Activated naive CD8-positive, alpha-beta T cell treated with anti-CD3 and anti-CD28 coated beads, Interleukin-2, amount 50 U/mL, for 24 hours (primary cell): ENCODE results near the gene COL5A2.

Source experiments
- ATAC-seq: fragments of 150-1000 bp; cut with Tn5 transposase; one replicate; pipeline ENCODE4 v1.10.0; 2021
- DNase-seq: peaks from one replicate; pipeline ENCODE4 v3.0.0; 2021
- H3K27ac Mint-ChIP-seq: one replicate; pipeline ENCODE4 v1.8.0; 2021; ENCODE audit warnings: mild to moderate bottlenecking, mixed read lengths
- H3K27me3 Mint-ChIP-seq: one replicate; pipeline ENCODE4 v1.8.0; 2021; ENCODE audit warnings: mixed read lengths
- H3K36me3 Mint-ChIP-seq: one replicate; pipeline ENCODE4 v1.8.0; 2021; ENCODE audit warnings: low read depth, mixed read lengths
- H3K4me1 Mint-ChIP-seq: one replicate; pipeline ENCODE4 v1.8.0; 2021; ENCODE audit warnings: mixed read lengths
- H3K4me3 Mint-ChIP-seq: one replicate; pipeline ENCODE4 v1.8.0; 2021; ENCODE audit warnings: mild to moderate bottlenecking, moderate library complexity, mixed read lengths
- H3K9me3 Mint-ChIP-seq: one replicate; pipeline ENCODE4 v1.8.0; 2021; ENCODE audit warnings: mixed read lengths

COL5A2 gene

DNA sequence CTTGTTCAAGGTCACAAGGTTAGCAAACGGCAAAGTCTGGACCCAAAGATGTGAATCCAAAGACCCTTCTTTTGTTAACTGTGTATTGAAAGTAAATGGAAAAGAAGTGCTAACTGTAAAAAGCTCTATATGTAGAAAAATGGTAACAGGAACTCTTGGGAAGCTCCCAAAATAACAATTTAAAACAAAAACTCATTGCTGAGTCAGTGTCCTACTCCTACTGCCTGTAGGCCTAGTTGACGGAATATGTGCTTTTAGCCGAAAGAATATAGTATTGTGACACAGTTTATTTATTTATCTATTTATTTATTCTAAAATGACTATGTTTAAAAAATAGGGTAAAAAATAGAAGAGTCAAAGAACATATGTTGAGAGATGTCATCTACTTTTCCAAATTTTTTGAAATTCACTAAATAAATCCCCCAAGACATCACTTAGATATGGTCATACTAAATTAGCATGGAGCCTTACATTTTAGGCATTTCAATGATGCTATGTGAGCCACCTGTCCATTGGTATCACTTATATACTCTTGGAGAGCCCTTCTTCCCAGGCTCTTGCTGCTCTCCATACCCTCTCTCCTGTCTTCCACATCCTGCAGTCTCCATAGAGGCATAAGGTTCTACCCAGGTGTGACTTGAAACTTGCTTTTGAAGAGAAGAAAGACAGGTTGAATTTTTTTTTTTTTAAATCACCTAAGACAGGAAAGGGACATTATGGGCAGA is 13.7 kb downstream of the COL5A2 start:
- DNase-seq (no peak), ATAC-seq (no peak)
- H3K4me1 Mint-ChIP-seq, result no peaks in the 10 kb centered on the region
- no peaks in the 10 kb centered on the region for H3K9me3 Mint-ChIP-seq
- no peak overlapping the region for H3K27ac Mint-ChIP-seq
- no peak overlapping the region for H3K4me3 Mint-ChIP-seq
- peaks cover 1% of the 10 kb centered on the region for H3K36me3 Mint-ChIP-seq
- no peaks in the 10 kb centered on the region for H3K27me3 Mint-ChIP-seq

DNA sequence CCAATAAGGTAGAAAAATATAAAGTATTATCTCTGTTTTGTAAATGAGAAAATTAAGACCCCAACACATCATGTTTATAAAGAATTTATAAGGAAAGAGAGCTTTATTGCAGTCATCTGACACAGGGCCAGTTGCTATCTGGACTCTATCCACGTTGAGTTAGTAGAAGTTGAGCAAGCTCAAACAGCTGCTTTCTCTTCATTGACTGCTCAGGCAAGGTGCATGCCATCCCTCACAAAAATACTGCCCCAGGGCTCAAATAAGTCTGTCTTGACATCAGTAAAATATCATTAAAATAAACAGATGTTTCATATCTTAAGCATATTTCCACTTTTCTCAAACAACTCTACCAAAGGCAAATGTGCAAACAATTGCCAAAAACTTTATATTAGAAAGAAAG is 14.8 kb downstream of the COL5A2 start:
- DNase-seq (no peak), ATAC-seq (no peak)
- H3K4me1 Mint-ChIP-seq, result no peaks in the 10 kb centered on the region
- H3K9me3 Mint-ChIP-seq, result no peaks in the 10 kb centered on the region
- no peaks in the 10 kb centered on the region for H3K27me3 Mint-ChIP-seq
- no peak overlapping the region for H3K4me3 Mint-ChIP-seq
- H3K27ac Mint-ChIP-seq, result no peak overlapping the region
- H3K36me3 Mint-ChIP-seq, result peaks cover 1% of the 10 kb centered on the region

DNA sequence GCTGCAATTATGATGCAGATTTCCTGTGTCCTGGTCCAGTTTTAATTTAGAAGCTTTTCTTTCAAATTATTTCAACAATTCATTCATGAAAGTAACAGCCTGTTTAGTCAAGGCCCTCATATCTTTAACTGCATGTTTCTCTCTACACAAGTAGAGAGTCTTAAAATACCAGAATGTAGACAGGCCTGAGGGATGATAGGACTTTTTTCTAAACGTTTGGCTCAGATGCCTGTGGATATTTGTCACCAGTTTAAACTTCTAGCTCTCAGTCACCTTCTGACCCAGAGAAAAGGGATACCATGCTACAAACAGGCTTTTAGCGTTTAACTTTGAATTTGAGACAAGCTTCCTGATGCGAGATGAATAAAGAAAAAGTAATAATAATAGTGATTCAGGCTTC is 15.7 kb downstream of the COL5A2 start:
- no peaks in the 10 kb centered on the region for H3K9me3 Mint-ChIP-seq
- H3K4me1 Mint-ChIP-seq, result no peaks in the 10 kb centered on the region
- H3K27me3 Mint-ChIP-seq, result no peaks in the 10 kb centered on the region
- H3K27ac Mint-ChIP-seq, result no peak overlapping the region
- peaks cover 1% of the 10 kb centered on the region for H3K36me3 Mint-ChIP-seq
- DNase-seq, result no peak
- ATAC-seq, result no peak
- H3K4me3 Mint-ChIP-seq, result no peak overlapping the region

- H3K4me3 Mint-ChIP-seq, result no peak overlapping the region
- no peak for ATAC-seq
Measured at GRCh38 chr2:189162566-189162965, 17.0 kb downstream of the COL5A2 start.

GRCh38 chr2:189161894-189162293 is 17.7 kb downstream of the COL5A2 start:
- H3K4me3 Mint-ChIP-seq, result no peak overlapping the region
- H3K9me3 Mint-ChIP-seq, result no peaks in the 10 kb centered on the region
- no peak overlapping the region for H3K27ac Mint-ChIP-seq
- ATAC-seq (no peak), DNase-seq (no peak)
- H3K27me3 Mint-ChIP-seq, result no peaks in the 10 kb centered on the region
- H3K4me1 Mint-ChIP-seq, result no peaks in the 10 kb centered on the region
- H3K36me3 Mint-ChIP-seq, result no peaks in the 10 kb centered on the region

More at GRCh38 chr2:189162566-189162965, 17.0 kb downstream of the COL5A2 start:
- peaks cover 1% of the 10 kb centered on the region for H3K36me3 Mint-ChIP-seq
- no peaks in the 10 kb centered on the region for H3K27me3 Mint-ChIP-seq
- H3K4me1 Mint-ChIP-seq, result no peaks in the 10 kb centered on the region
- no peak overlapping the region for H3K27ac Mint-ChIP-seq
- no peaks in the 10 kb centered on the region for H3K9me3 Mint-ChIP-seq
- DNase-seq, result no peak

DNA sequence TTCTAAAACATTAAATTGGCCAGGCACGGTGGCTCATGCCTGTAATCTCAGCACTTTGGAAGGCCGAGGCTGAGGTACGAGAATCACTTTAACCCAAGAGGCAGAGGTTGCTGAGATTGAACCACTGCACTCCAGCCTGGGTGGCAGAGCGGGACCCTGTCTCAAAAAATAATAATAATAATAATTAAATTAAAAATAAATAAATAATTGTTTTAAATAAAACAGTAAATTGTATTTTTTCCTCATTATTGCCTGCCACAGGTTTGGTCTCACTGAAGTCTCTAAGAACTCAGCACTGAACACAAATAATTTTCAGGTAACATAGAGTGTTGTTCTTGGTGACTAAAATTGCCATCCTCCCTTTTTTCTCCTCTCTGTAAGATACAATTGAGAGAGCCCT is 19.8 kb downstream of the COL5A2 start:
- H3K9me3 Mint-ChIP-seq, result no peaks in the 10 kb centered on the region
- no peak overlapping the region for H3K4me3 Mint-ChIP-seq
- ATAC-seq (no peak), DNase-seq (no peak)
- no peaks in the 10 kb centered on the region for H3K4me1 Mint-ChIP-seq
- H3K27ac Mint-ChIP-seq, result no peak overlapping the region
- H3K27me3 Mint-ChIP-seq, result no peaks in the 10 kb centered on the region
- H3K36me3 Mint-ChIP-seq, result no peaks in the 10 kb centered on the region

DNA sequence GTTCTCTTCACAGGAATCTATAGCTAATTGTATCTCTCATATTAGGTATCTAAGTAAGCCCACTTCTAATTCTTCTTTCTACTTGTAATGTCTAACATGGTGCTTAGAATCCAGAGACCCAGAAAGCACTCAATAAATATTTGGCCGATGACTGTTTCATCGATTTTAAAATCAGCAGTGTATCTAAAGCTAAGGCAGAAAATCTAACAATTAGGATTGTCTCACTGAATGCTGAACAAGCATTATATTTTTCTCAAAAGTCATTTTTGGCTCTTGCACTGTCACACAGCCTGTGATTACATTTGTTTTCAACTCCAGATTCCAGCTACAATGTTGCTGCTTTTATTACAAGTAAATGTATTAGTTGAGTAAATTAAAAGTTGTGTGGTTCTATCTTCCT is 20.3 kb downstream of the COL5A2 start:
- no peaks in the 10 kb centered on the region for H3K36me3 Mint-ChIP-seq
- DNase-seq (no peak), ATAC-seq (no peak)
- no peaks in the 10 kb centered on the region for H3K27me3 Mint-ChIP-seq
- no peak overlapping the region for H3K27ac Mint-ChIP-seq
- no peaks in the 10 kb centered on the region for H3K4me1 Mint-ChIP-seq
- no peaks in the 10 kb centered on the region for H3K9me3 Mint-ChIP-seq
- H3K4me3 Mint-ChIP-seq, result no peak overlapping the region

DNA sequence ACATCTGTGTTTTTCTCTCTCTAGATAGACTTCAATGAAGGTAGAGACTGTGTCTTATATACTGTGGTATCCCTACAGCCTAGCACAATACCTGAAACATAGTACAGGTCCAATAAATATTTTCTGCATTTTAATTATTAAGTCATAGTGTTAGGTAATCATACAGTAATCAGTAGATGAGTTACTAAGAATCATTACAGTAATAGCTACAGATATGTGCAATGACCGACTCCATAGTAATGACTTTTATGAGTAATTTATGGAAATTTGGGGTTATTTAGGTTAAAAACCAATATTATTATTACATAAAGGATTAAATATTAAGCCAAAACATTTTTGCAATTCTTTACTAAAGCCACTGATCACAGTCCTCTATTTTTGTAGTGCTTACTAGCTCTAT is 21.6 kb downstream of the COL5A2 start:
- DNase-seq (no peak), ATAC-seq (no peak)
- no peaks in the 10 kb centered on the region for H3K9me3 Mint-ChIP-seq
- no peak overlapping the region for H3K4me3 Mint-ChIP-seq
- H3K27ac Mint-ChIP-seq, result no peak overlapping the region
- H3K36me3 Mint-ChIP-seq, result no peaks in the 10 kb centered on the region
- H3K27me3 Mint-ChIP-seq, result no peaks in the 10 kb centered on the region
- H3K4me1 Mint-ChIP-seq, result no peaks in the 10 kb centered on the region

DNA sequence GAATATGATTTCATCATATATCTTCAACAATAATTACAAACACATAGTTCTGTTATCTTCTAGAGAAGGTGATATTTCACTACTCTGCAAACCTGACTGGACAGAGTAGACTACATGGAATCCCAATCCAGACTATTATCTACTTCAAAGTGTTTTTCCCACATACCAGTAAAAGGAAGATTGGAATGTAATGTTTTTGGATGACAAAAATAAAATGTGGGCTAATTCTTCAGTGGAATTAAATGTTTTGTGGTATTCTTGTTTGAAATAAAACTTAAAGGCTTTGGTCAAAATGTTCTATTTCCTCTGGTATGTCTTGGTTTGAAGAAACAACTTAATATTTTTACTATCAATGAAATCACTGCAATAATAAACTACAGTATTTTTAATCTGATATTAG is 22.1 kb downstream of the COL5A2 start:
- Mint-ChIP-seq H3K27ac (no peak overlapping the region), H3K4me3 (no peak overlapping the region), H3K27me3 (no peaks in the 10 kb centered on the region), H3K9me3 (no peaks in the 10 kb centered on the region), H3K4me1 (no peaks in the 10 kb centered on the region), H3K36me3 (no peaks in the 10 kb centered on the region)
- no peak for ATAC-seq
- DNase-seq, result no peak

DNA sequence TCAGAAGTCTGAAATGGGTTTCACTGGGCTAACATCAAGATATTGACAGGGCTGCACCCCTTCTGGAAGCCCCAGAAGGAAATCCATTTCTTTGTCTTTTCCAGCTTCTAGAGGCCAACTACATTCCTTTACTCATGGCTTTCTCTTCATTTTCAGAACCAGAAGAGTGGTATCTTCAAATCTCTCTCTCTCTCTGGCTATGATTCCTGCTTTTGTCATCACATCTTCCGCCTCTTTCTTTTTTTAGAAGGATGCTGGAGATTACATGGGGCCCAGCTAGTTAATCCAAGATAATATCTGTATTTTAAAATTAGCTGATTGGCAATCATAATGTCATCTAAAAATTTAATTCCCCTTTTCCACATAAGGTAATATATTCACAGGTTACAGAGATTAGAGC is 23.8 kb downstream of the COL5A2 start:
- H3K9me3 Mint-ChIP-seq, result no peaks in the 10 kb centered on the region
- H3K4me1 Mint-ChIP-seq, result no peaks in the 10 kb centered on the region
- H3K4me3 Mint-ChIP-seq, result no peak overlapping the region
- DNase-seq (no peak), ATAC-seq (no peak)
- H3K27ac Mint-ChIP-seq, result no peak overlapping the region
- H3K27me3 Mint-ChIP-seq, result no peaks in the 10 kb centered on the region
- H3K36me3 Mint-ChIP-seq, result no peaks in the 10 kb centered on the region

GRCh38 chr2:189153619-189154018 is 25.9 kb downstream of the COL5A2 start:
- DNase-seq (no peak), ATAC-seq (no peak)
- Mint-ChIP-seq H3K4me3 (no peak overlapping the region), H3K36me3 (no peaks in the 10 kb centered on the region), H3K27me3 (no peaks in the 10 kb centered on the region), H3K9me3 (no peaks in the 10 kb centered on the region), H3K27ac (no peak overlapping the region), H3K4me1 (no peaks in the 10 kb centered on the region)

DNA sequence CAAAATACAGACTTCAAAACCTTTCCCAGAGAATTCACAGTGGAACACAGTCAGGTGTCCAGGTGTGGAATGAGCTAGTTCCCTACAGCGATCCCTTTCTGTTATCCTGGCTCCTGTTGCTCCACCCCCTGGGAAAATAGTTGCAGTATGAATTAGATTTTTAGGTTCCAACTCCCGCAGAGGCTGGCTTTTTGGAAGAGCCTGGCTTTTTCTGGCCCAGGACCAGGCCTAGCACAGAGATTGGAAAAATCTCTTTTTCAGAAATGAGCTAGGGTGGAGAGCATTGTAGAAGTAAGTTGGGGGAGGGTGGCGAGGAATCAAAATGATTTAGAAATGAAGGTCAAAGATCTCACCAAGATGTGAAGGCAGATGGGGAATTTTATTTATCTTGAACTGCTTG is 27.1 kb downstream of the COL5A2 start:
- Mint-ChIP-seq H3K4me3 (no peak overlapping the region), H3K4me1 (no peaks in the 10 kb centered on the region), H3K9me3 (peaks cover 4% of the 10 kb centered on the region), H3K27ac (no peak overlapping the region), H3K36me3 (no peaks in the 10 kb centered on the region), H3K27me3 (no peaks in the 10 kb centered on the region)
- DNase-seq (no peak), ATAC-seq (no peak)

DNA sequence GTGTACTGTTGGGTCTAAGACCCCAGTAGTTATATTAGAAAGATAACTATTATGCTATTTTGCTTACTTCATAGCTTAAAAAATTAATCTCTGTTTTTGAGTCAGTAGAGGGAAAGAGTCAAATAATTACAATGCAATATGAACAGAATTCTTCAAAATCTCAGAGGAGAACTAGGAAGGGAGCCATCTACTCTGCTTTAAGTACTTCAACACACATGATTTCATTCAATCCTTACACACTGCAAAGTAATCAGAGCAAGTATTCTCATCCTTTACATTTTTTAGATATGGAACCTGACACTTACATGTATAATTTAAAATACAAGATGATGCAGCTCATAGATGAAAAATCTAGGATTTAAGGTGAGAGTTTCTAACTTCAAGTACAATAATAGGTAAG is 27.7 kb downstream of the COL5A2 start:
- Mint-ChIP-seq H3K27me3 (no peaks in the 10 kb centered on the region), H3K36me3 (no peaks in the 10 kb centered on the region), H3K4me1 (no peaks in the 10 kb centered on the region), H3K4me3 (no peak overlapping the region), H3K9me3 (peaks cover 4% of the 10 kb centered on the region), H3K27ac (no peak overlapping the region)
- ATAC-seq, result no peak
- DNase-seq, result no peak

- ATAC-seq, result no peak
- peaks cover 4% of the 10 kb centered on the region for H3K9me3 Mint-ChIP-seq
- H3K36me3 Mint-ChIP-seq, result no peaks in the 10 kb centered on the region
- H3K27me3 Mint-ChIP-seq, result no peaks in the 10 kb centered on the region
- no peak overlapping the region for H3K27ac Mint-ChIP-seq
- DNase-seq, result no peak
- H3K4me1 Mint-ChIP-seq, result no peaks in the 10 kb centered on the region
- H3K4me3 Mint-ChIP-seq, result no peak overlapping the region
Measured at GRCh38 chr2:189150033-189150432, 29.5 kb downstream of the COL5A2 start.

DNA sequence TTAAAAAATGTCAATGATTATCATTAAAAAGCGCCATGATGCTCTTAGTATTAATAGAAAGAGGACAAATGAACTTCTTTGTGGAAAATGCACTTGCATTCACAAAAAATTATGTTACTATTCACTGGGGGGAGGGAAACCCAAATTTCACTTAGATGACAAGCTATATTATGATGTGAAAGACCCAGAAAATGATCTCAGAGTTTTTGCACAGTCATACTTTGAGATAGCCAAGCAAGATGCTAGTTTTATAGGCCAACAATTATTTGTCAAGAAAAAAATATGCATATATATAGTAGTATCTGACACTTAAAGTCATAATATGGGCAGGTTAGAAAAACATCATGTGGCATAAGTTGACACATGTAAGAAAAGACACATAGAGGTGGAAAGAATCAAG is 31.6 kb downstream of the COL5A2 start:
- Mint-ChIP-seq H3K36me3 (no peaks in the 10 kb centered on the region), H3K4me3 (no peak overlapping the region), H3K4me1 (peaks cover 1% of the 10 kb centered on the region), H3K27ac (no peak overlapping the region), H3K9me3 (peaks cover 4% of the 10 kb centered on the region), H3K27me3 (no peaks in the 10 kb centered on the region)
- DNase-seq (no peak), ATAC-seq (no peak)

DNA sequence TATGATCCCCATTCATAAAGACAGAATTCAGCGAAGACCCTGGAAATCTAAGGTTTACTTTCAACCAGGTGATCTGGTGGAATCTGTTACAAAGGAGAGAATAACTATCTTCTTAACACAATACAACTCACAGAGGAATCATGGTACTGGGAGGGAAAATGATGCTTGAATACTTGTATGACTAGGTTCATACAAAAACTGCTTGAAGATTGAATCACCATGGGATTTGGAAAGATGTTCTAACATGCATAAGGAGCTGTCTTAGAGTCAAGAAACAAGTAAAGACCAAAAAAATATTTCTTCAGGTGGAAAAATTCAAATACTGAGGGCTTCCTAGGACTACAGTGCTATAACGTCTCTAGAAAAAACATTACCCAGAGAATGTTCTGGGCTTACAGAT is 32.2 kb downstream of the COL5A2 start:
- no peak overlapping the region for H3K4me3 Mint-ChIP-seq
- peaks cover 4% of the 10 kb centered on the region for H3K9me3 Mint-ChIP-seq
- ATAC-seq (no peak), DNase-seq (no peak)
- H3K36me3 Mint-ChIP-seq, result no peaks in the 10 kb centered on the region
- no peak overlapping the region for H3K27ac Mint-ChIP-seq
- H3K4me1 Mint-ChIP-seq, result peaks cover 1% of the 10 kb centered on the region
- no peaks in the 10 kb centered on the region for H3K27me3 Mint-ChIP-seq
